ENCODE results near the gene RHBDD1. TPM values are rescaled to one million over a fixed set of nuclear protein-coding genes. Genes with fewer than 3 reads are reported as not detected.

The RHBDD1 gene
- total and polyA plus RNA-seq, 7 donors = 1.8 to 28.0 (median 17.5) TPM

DNA sequence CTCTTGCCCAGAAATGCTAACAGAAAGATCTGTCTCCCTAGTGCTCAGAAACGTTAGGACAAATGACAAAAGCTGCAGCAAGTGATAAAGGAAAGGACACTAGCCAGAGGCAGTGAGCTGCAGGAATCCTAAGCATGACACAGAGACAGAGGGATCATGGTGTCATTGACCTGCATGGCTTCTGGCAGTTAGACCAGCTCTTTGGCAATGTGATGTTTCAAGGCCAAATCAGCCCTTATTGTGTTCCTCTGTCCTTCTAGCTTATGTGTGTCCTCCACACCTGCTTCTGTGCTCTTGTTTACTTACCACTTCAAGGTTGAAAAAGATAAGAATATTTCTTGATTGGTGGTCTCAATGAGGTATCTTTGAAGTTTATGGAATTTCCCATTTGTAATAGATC, 120.8 kb downstream of the RHBDD1 start:
- intact Hi-C loops (cut with DNase I) = no loop called here
- no peak overlapping the region for H3K27ac ChIP-seq
- no peaks in the 10 kb centered on the region for H3K36me3 ChIP-seq
- 65 to 77% methylated on average over 1 of the region's 1 CpG for WGBS, 2 donors
- no peak for DNase-seq
- TF ChIP-seq EP300 (IDR thresholded peaks at IDR 0.05) (no peak), POLR2A (IDR thresholded peaks at IDR 0.05) (no peak), POLR2AphosphoS5 (IDR thresholded peaks at IDR 0.05) (no peak)
- TF ChIP-seq, protein P1, sequence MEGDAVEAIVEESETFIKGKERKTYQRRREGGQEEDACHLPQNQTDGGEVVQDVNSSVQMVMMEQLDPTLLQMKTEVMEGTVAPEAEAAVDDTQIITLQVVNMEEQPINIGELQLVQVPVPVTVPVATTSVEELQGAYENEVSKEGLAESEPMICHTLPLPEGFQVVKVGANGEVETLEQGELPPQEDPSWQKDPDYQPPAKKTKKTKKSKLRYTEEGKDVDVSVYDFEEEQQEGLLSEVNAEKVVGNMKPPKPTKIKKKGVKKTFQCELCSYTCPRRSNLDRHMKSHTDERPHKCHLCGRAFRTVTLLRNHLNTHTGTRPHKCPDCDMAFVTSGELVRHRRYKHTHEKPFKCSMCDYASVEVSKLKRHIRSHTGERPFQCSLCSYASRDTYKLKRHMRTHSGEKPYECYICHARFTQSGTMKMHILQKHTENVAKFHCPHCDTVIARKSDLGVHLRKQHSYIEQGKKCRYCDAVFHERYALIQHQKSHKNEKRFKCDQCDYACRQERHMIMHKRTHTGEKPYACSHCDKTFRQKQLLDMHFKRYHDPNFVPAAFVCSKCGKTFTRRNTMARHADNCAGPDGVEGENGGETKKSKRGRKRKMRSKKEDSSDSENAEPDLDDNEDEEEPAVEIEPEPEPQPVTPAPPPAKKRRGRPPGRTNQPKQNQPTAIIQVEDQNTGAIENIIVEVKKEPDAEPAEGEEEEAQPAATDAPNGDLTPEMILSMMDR (IDR thresholded peaks at IDR 0.05) = no peak
- H3K4me3 ChIP-seq = no peak overlapping the region
- H3K27me3 ChIP-seq = no peaks in the 10 kb centered on the region
- no peaks in the 10 kb centered on the region for H3K9me3 ChIP-seq
- H3K4me1 ChIP-seq = no peaks in the 10 kb centered on the region

DNA sequence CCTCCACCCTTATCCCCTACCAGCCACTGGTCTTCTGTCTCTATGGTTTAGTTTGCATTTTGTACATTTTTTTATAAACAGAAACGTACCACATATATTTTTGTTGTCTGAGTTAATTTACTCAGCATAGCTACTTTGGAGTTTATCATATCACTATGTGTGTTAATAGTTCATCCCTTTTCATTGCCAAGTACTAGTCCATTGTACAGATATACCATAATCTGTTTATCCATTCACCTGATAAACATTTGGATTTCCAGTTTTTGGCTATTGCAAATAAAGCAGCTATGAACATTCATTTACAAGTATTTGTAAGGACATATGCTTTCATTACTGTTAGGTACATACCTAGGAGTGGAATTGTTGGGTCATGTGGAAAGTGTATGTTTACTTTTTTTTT, 123.6 kb downstream of the RHBDD1 start:
- 91 to 97% methylated on average over 1 of the region's 1 CpG for WGBS, 2 donors
- Histone ChIP-seq H3K4me1 (peaks cover 0 to 7% (median 2%) of the 10 kb centered on the region in 4 donors), H3K27ac (no peak overlapping the region), H3K27me3 (no peaks in the 10 kb centered on the region), H3K9me3 (no peaks in the 10 kb centered on the region), H3K4me3 (no peak overlapping the region), H3K36me3 (no peaks in the 10 kb centered on the region)
- DNase-seq = no peak
- intact Hi-C loops (cut with DNase I) = no loop called here
- TF ChIP-seq EP300 (IDR thresholded peaks at IDR 0.05) (no peak), POLR2A (IDR thresholded peaks at IDR 0.05) (no peak), POLR2AphosphoS5 (IDR thresholded peaks at IDR 0.05) (no peak)
- TF ChIP-seq, protein P1 (IDR thresholded peaks at IDR 0.05) = no peak

- Histone ChIP-seq H3K4me1 (peaks cover 0 to 7% (median 2%) of the 10 kb centered on the region in 4 donors), H3K36me3 (no peaks in the 10 kb centered on the region), H3K9me3 (no peaks in the 10 kb centered on the region), H3K4me3 (no peak overlapping the region), H3K27ac (no peak overlapping the region), H3K27me3 (no peaks in the 10 kb centered on the region)
- DNase-seq = no peak
- 95 to 98% methylated on average over 3 of the region's 3 CpGs for WGBS, 2 donors
- no peak for TF ChIP-seq POLR2AphosphoS5 (IDR thresholded peaks at IDR 0.05)
- no peak for TF ChIP-seq POLR2A (IDR thresholded peaks at IDR 0.05)
- TF ChIP-seq EP300 (IDR thresholded peaks at IDR 0.05) = no peak
- TF ChIP-seq, protein P1 (IDR thresholded peaks at IDR 0.05) = no peak
- intact Hi-C loops (cut with DNase I) = no loop called here
Measured at GRCh38 chr2:226962176-226962773, 126.4 kb downstream of the RHBDD1 start.

DNA sequence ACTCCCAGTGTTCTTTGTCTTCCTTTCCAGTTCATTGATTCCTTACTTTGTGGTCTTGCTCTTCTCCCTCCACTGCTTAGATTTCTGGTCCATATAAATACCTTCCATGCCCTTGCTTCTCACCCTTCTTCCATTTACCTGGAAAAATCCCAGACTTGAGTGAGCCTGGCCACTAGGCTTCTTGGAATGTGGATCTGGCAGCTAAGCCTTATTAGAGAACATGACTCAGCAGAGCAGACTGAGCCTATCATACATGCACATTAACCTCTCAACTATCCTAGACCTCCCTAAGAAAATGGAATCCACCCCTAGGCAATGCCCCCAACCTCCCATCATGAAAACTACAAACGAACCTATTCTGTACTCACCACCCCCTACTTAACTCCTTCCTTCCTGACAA, 127.7 kb downstream of the RHBDD1 start:
- Histone ChIP-seq H3K4me3 (no peak overlapping the region), H3K27ac (no peak overlapping the region), H3K4me1 (peaks cover 0 to 8% (median 2%) of the 10 kb centered on the region in 4 donors), H3K27me3 (no peaks in the 10 kb centered on the region), H3K9me3 (no peaks in the 10 kb centered on the region), H3K36me3 (no peaks in the 10 kb centered on the region)
- DNase-seq = no peak
- intact Hi-C loops (cut with DNase I) = no loop called here
- WGBS, 2 donors = 72 to 74% methylated on average over 1 of the region's 1 CpG
- no peak for TF ChIP-seq POLR2A (IDR thresholded peaks at IDR 0.05)

GRCh38 chr2:226965376-226965775, 129.5 kb downstream of the RHBDD1 start:
- no peak for DNase-seq
- intact Hi-C loops (cut with DNase I) = no loop called here
- no peaks in the 10 kb centered on the region for H3K36me3 ChIP-seq
- no peaks in the 10 kb centered on the region for H3K9me3 ChIP-seq
- H3K4me1 ChIP-seq = peaks cover 0 to 21% (median 7%) of the 10 kb centered on the region in 4 donors
- no peak overlapping the region for H3K4me3 ChIP-seq
- WGBS, 2 donors = 98 to 99% methylated on average over 1 of the region's 1 CpG
- TF ChIP-seq POLR2A (IDR thresholded peaks at IDR 0.05) (no peak), POLR2AphosphoS5 (IDR thresholded peaks at IDR 0.05) (no peak), EP300 (IDR thresholded peaks at IDR 0.05) (no peak)
- TF ChIP-seq, protein P1 (IDR thresholded peaks at IDR 0.05) = no peak
- H3K27me3 ChIP-seq = no peaks in the 10 kb centered on the region
- no peak overlapping the region for H3K27ac ChIP-seq
